ENCODE measurements around the gene RASGRP4.

DNA sequence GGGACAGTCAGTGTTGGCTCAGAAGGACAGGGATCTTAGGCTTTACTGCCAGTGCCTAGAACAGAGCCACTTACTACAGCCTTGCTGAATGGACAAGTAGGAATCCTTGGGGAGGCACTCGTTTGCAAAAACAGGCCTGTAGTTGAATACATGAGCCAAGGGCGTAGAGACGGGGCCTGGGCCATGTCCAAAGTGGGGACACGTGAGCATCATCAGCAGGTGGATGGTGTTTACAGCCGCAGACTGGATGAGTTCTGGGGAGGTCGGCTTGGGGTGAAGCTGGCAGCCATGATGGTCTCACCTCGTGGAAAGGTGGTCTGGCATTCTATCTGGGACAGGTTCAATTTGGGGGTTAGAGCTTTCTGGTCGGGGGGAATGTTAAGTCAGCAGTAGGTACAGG lies 25.0 kb upstream of the RASGRP4 start:
- no peak for TF ChIP-seq POLR2A (IDR thresholded peaks at IDR 0.05; ENCODE audit: low read length)
- no peak for TF ChIP-seq SMC3 (IDR thresholded peaks at IDR 0.05)
- TF ChIP-seq HDAC2 (IDR thresholded peaks at IDR 0.05) = no peak
- TF ChIP-seq SREBF2 (IDR thresholded peaks at IDR 0.05) = no peak
- no peak for TF ChIP-seq RCOR1 (IDR thresholded peaks at IDR 0.05; ENCODE audit: low read depth, low read length)
- TF ChIP-seq KDM5A (IDR thresholded peaks at IDR 0.05) = no peak
- TF ChIP-seq EP300 (IDR thresholded peaks at IDR 0.05) = no peak
- TF ChIP-seq, protein P1, sequence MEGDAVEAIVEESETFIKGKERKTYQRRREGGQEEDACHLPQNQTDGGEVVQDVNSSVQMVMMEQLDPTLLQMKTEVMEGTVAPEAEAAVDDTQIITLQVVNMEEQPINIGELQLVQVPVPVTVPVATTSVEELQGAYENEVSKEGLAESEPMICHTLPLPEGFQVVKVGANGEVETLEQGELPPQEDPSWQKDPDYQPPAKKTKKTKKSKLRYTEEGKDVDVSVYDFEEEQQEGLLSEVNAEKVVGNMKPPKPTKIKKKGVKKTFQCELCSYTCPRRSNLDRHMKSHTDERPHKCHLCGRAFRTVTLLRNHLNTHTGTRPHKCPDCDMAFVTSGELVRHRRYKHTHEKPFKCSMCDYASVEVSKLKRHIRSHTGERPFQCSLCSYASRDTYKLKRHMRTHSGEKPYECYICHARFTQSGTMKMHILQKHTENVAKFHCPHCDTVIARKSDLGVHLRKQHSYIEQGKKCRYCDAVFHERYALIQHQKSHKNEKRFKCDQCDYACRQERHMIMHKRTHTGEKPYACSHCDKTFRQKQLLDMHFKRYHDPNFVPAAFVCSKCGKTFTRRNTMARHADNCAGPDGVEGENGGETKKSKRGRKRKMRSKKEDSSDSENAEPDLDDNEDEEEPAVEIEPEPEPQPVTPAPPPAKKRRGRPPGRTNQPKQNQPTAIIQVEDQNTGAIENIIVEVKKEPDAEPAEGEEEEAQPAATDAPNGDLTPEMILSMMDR (IDR thresholded peaks at IDR 0.05) = no peak
- no peak for TF ChIP-seq ZFP36 (IDR thresholded peaks at IDR 0.05; ENCODE audit: borderline replicate concordance, partially characterized antibody)
- no peak for TF ChIP-seq MAX (IDR thresholded peaks at IDR 0.05)
- no peak for TF ChIP-seq CEBPB (IDR thresholded peaks at IDR 0.05)
- no peak for TF ChIP-seq JUNB (IDR thresholded peaks at IDR 0.05)

All from A549 (cell line).